Measurements from ENCODE around the gene NKIRAS2. TPM values are rescaled to one million over a fixed set of nuclear protein-coding genes. Genes with fewer than 3 reads are reported as not detected.
A peak's percentile ranks its signal among the peaks of the same experiment; 100 is the strongest.

The NKIRAS2 gene
- total and polyA plus RNA-seq, 2 of the 13 experiments (the other 11 are each of a cell fraction or from before 2014, with no cell fraction given), result 27.9 to 42.0 TPM

GRCh38 chr17:42028791-42029127 lies 8.9 kb downstream of the NKIRAS2 start (continued):
- TF ChIP-seq, protein P1, sequence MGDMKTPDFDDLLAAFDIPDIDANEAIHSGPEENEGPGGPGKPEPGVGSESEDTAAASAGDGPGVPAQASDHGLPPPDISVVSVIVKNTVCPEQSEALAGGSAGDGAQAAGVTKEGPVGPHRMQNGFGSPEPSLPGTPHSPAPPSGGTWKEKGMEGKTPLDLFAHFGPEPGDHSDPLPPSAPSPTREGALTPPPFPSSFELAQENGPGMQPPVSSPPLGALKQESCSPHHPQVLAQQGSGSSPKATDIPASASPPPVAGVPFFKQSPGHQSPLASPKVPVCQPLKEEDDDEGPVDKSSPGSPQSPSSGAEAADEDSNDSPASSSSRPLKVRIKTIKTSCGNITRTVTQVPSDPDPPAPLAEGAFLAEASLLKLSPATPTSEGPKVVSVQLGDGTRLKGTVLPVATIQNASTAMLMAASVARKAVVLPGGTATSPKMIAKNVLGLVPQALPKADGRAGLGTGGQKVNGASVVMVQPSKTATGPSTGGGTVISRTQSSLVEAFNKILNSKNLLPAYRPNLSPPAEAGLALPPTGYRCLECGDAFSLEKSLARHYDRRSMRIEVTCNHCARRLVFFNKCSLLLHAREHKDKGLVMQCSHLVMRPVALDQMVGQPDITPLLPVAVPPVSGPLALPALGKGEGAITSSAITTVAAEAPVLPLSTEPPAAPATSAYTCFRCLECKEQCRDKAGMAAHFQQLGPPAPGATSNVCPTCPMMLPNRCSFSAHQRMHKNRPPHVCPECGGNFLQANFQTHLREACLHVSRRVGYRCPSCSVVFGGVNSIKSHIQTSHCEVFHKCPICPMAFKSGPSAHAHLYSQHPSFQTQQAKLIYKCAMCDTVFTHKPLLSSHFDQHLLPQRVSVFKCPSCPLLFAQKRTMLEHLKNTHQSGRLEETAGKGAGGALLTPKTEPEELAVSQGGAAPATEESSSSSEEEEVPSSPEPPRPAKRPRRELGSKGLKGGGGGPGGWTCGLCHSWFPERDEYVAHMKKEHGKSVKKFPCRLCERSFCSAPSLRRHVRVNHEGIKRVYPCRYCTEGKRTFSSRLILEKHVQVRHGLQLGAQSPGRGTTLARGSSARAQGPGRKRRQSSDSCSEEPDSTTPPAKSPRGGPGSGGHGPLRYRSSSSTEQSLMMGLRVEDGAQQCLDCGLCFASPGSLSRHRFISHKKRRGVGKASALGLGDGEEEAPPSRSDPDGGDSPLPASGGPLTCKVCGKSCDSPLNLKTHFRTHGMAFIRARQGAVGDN (CRISPR knock-in tag; IDR thresholded peaks at IDR 0.05), result peak; percentile 72; the same call in 1 of the 2 replicates
- no peak for TF ChIP-seq CSRNP1 (CRISPR knock-in tag; IDR thresholded peaks at IDR 0.05)
- no peak for TF ChIP-seq SP1 (IDR thresholded peaks at IDR 0.05)
- TF ChIP-seq SP1 (CRISPR knock-in tag; IDR thresholded peaks at IDR 0.05), result no peak
- peak in 1 of 2 experiments; percentile 2; a peak in 1 of 4 replicates for TF ChIP-seq HMGXB4 (CRISPR knock-in tag; IDR thresholded peaks at IDR 0.05; ENCODE audit: borderline replicate concordance in 1 of 2, low read depth in 1 of 2)
- TF ChIP-seq, protein P2, sequence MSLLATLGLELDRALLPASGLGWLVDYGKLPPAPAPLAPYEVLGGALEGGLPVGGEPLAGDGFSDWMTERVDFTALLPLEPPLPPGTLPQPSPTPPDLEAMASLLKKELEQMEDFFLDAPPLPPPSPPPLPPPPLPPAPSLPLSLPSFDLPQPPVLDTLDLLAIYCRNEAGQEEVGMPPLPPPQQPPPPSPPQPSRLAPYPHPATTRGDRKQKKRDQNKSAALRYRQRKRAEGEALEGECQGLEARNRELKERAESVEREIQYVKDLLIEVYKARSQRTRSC (CRISPR knock-in tag; IDR thresholded peaks at IDR 0.05; ENCODE audit: low read depth), result no peak
- peak; percentile 7; the same call in 1 of the 3 replicates for TF ChIP-seq MXI1 (IDR thresholded peaks at IDR 0.05; ENCODE audit: borderline replicate concordance, low read depth, low read length)
- 0 out of 2 replicates have a peak, but pooled peaks have one; percentile 4 for TF ChIP-seq BCL6 (CRISPR knock-in tag; IDR thresholded peaks at IDR 0.05)
- 0 out of 2 replicates have a peak, but pooled peaks have one; percentile 0 for TF ChIP-seq ZBTB4 (CRISPR knock-in tag; IDR thresholded peaks at IDR 0.05; ENCODE audit: borderline replicate concordance)
- no peak for TF ChIP-seq ZNF33B (CRISPR knock-in tag; IDR thresholded peaks at IDR 0.05)
- no peak for TF ChIP-seq ZBTB7A (CRISPR knock-in tag; IDR thresholded peaks at IDR 0.05)
- TF ChIP-seq FOXK2 (IDR thresholded peaks at IDR 0.05), result no peak
- TF ChIP-seq NPAS2 (CRISPR knock-in tag; IDR thresholded peaks at IDR 0.05; ENCODE audit: borderline replicate concordance), result no peak
- TF ChIP-seq, protein P3, sequence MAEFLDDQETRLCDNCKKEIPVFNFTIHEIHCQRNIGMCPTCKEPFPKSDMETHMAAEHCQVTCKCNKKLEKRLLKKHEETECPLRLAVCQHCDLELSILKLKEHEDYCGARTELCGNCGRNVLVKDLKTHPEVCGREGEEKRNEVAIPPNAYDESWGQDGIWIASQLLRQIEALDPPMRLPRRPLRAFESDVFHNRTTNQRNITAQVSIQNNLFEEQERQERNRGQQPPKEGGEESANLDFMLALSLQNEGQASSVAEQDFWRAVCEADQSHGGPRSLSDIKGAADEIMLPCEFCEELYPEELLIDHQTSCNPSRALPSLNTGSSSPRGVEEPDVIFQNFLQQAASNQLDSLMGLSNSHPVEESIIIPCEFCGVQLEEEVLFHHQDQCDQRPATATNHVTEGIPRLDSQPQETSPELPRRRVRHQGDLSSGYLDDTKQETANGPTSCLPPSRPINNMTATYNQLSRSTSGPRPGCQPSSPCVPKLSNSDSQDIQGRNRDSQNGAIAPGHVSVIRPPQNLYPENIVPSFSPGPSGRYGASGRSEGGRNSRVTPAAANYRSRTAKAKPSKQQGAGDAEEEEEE (CRISPR knock-in tag; IDR thresholded peaks at IDR 0.05; ENCODE audit: borderline replicate concordance), result no peak

All from HepG2 (cell line).